ENCODE measurements around the gene PAEP.

The PAEP gene

DNA sequence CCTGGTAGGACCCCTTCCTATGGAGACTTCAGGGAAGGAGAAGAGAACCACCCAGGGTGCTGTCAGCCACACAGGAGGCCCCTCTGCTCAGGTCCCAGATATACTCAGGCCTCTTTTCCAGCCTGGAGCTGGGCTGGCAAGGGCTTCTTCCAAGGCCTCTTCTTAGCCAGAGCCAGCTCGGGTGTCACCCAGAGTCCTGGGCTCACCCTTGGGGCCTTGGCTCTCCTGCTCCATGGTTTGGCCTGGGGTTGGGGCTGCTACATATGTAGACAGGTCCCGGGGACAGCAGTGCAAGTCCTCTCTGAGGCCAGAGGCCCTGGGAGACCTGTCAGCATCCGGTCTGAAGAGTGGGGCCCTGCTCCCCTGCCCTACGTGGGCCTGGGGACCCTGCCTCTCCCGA lies 22.8 kb downstream of the PAEP start:
- H3K9me3 Mint-ChIP-seq: no peaks in the 10 kb centered on the region
- TF ChIP-seq, protein P1, sequence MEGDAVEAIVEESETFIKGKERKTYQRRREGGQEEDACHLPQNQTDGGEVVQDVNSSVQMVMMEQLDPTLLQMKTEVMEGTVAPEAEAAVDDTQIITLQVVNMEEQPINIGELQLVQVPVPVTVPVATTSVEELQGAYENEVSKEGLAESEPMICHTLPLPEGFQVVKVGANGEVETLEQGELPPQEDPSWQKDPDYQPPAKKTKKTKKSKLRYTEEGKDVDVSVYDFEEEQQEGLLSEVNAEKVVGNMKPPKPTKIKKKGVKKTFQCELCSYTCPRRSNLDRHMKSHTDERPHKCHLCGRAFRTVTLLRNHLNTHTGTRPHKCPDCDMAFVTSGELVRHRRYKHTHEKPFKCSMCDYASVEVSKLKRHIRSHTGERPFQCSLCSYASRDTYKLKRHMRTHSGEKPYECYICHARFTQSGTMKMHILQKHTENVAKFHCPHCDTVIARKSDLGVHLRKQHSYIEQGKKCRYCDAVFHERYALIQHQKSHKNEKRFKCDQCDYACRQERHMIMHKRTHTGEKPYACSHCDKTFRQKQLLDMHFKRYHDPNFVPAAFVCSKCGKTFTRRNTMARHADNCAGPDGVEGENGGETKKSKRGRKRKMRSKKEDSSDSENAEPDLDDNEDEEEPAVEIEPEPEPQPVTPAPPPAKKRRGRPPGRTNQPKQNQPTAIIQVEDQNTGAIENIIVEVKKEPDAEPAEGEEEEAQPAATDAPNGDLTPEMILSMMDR (IDR thresholded peaks at IDR 0.05; ENCODE audit: unreplicated experiment in 3 of 3): no peak
- H3K27me3 Mint-ChIP-seq (ENCODE audit: low read depth): peaks cover 5% of the 10 kb centered on the region
- no peaks in the 10 kb centered on the region for H3K36me3 Mint-ChIP-seq (ENCODE audit: low read depth)
- no peak overlapping the region for H3K4me3 Mint-ChIP-seq
- no peaks in the 10 kb centered on the region for H3K4me1 Mint-ChIP-seq
- H3K27ac Mint-ChIP-seq: no peak overlapping the region

DNA sequence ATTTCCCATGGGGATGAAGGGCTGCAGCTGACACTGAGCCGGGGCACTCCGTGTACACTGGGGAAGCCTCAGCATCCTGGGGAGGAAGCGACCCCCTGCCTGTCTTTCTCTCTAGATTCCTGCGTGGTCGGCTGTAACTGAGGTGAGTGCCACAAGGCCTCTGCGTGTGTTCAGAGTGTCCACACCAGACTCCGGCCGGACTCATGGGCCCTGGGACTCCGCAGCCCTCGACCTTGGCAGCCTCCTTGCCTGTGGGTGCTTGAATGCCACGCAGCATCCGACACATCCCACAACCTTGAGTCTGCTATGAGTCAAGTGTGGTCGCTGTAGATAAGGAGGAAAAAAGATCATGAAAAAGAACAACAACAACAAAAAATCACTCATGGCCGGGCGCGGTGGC lies 23.4 kb downstream of the PAEP start:
- Mint-ChIP-seq H3K4me3 (no peak overlapping the region), H3K27me3 (ENCODE audit: low read depth) (peaks cover 5% of the 10 kb centered on the region), H3K4me1 (no peaks in the 10 kb centered on the region), H3K9me3 (no peaks in the 10 kb centered on the region), H3K27ac (no peak overlapping the region), H3K36me3 (ENCODE audit: low read depth) (no peaks in the 10 kb centered on the region)
- TF ChIP-seq, protein P1 (IDR thresholded peaks at IDR 0.05; ENCODE audit: unreplicated experiment in 3 of 3): no peak

DNA sequence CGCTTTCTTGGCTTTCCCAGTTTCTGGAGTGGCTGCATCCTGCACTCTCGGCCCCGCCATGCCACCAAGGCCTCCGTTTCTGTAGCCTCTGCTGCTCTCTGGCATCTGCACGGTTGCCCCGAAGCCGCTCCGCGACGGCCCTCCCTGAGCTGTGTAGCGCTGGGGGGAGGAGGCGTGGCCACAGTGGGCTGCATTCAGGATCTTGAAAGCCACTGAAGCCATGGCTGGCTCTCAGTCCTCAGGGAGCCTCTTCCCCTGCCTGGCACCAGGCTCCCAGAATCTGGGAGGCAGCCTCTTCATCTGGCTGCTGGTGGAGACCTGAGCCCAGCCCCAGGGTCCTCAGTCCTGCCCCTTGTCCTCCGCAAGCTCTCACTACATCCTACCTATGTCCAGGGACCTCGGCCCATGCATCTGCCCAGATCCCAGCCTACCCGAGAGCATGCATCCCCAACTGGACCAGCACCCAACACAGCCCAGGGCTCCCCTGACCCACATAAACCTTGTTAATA lies 25.1 kb downstream of the PAEP start:
- no peak overlapping the region for H3K27ac Mint-ChIP-seq
- H3K27me3 Mint-ChIP-seq (ENCODE audit: low read depth): peaks cover 5% of the 10 kb centered on the region
- TF ChIP-seq, protein P1 (IDR thresholded peaks at IDR 0.05; ENCODE audit: unreplicated experiment in 3 of 3): no peak
- no peaks in the 10 kb centered on the region for H3K36me3 Mint-ChIP-seq (ENCODE audit: low read depth)
- H3K4me3 Mint-ChIP-seq: no peak overlapping the region
- no peaks in the 10 kb centered on the region for H3K4me1 Mint-ChIP-seq
- no peaks in the 10 kb centered on the region for H3K9me3 Mint-ChIP-seq

DNA sequence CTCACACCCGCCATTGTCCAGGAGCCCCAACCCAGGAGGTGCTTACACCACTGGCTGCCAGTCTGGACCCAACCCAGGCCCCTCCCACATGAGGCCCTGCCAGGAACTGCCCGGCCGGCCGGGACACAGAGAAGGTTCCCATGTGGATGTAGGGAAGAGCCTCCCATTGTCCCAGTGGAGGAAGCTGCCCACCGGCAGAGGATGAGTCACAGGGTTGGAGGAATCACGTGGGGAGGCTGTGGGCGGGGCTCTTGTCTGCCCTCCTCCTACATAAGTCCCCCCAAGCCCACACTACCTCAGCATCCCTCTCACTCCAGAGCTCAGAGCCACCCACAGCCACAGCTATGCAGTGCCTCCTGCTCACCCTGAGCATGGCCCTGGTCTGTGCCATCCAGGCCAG lies 26.1 kb downstream of the PAEP start:
- Mint-ChIP-seq H3K36me3 (ENCODE audit: low read depth) (no peaks in the 10 kb centered on the region), H3K4me3 (no peak overlapping the region), H3K4me1 (no peaks in the 10 kb centered on the region), H3K27ac (no peak overlapping the region), H3K27me3 (ENCODE audit: low read depth) (peaks cover 5% of the 10 kb centered on the region), H3K9me3 (no peaks in the 10 kb centered on the region)
- TF ChIP-seq, protein P1 (IDR thresholded peaks at IDR 0.05; ENCODE audit: unreplicated experiment in 3 of 3): no peak

- Mint-ChIP-seq H3K36me3 (ENCODE audit: low read depth) (no peaks in the 10 kb centered on the region), H3K27me3 (ENCODE audit: low read depth) (peaks cover 5% of the 10 kb centered on the region), H3K4me3 (no peak overlapping the region), H3K27ac (no peak overlapping the region), H3K9me3 (no peaks in the 10 kb centered on the region), H3K4me1 (no peaks in the 10 kb centered on the region)
- TF ChIP-seq, protein P1 (IDR thresholded peaks at IDR 0.05; ENCODE audit: unreplicated experiment in 3 of 3): no peak
Observed at GRCh38 chr9:135588371-135588770, 26.8 kb downstream of the PAEP start.

GRCh38 chr9:135588886-135589595 lies 27.5 kb downstream of the PAEP start:
- no peaks in the 10 kb centered on the region for H3K9me3 Mint-ChIP-seq
- H3K4me3 Mint-ChIP-seq: no peak overlapping the region
- H3K36me3 Mint-ChIP-seq (ENCODE audit: low read depth): no peaks in the 10 kb centered on the region
- TF ChIP-seq, protein P1 (IDR thresholded peaks at IDR 0.05; ENCODE audit: unreplicated experiment in 3 of 3): no peak
- peaks cover 10% of the 10 kb centered on the region for H3K27me3 Mint-ChIP-seq (ENCODE audit: low read depth)
- H3K27ac Mint-ChIP-seq: no peak overlapping the region
- H3K4me1 Mint-ChIP-seq: no peaks in the 10 kb centered on the region
